ENCODE results near the gene PPARD. TPM values are rescaled to one million over a fixed set of nuclear protein-coding genes. Genes with fewer than 3 reads are reported as not detected.
A peak's percentile ranks its signal among the peaks of the same experiment; 100 is the strongest.

Gene PPARD
- total RNA-seq, 4 donors from 2014 or later, result 17.3 to 40.3 (median 35.9) TPM

GRCh38 chr6:35370124-35370741, 27.9 kb downstream of the PPARD start:
- Histone ChIP-seq H3K36me3 (no peaks in the 10 kb centered on the region), H3K4me3 (replicated peaks in 1 of 3) (no peak overlapping the region), H3K4me1 (peaks cover 36 to 48% of the 10 kb centered on the region in 2 donors), H3K27ac (peak overlapping the region in 2 of 3 donors; percentile 14 to 27), H3K9me3 (no peaks in the 10 kb centered on the region), H3K27me3 (no peaks in the 10 kb centered on the region)
- WGBS, 2 donors, result 56 to 69% methylated on average over 8 of the region's 8 CpGs
- TF ChIP-seq, protein P1, sequence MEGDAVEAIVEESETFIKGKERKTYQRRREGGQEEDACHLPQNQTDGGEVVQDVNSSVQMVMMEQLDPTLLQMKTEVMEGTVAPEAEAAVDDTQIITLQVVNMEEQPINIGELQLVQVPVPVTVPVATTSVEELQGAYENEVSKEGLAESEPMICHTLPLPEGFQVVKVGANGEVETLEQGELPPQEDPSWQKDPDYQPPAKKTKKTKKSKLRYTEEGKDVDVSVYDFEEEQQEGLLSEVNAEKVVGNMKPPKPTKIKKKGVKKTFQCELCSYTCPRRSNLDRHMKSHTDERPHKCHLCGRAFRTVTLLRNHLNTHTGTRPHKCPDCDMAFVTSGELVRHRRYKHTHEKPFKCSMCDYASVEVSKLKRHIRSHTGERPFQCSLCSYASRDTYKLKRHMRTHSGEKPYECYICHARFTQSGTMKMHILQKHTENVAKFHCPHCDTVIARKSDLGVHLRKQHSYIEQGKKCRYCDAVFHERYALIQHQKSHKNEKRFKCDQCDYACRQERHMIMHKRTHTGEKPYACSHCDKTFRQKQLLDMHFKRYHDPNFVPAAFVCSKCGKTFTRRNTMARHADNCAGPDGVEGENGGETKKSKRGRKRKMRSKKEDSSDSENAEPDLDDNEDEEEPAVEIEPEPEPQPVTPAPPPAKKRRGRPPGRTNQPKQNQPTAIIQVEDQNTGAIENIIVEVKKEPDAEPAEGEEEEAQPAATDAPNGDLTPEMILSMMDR (IDR thresholded peaks at IDR 0.05), result no peak
- no peak for TF ChIP-seq POLR2A (IDR thresholded peaks at IDR 0.05)
- intact Hi-C loops (cut with DNase I), result no loop called here
- DNase-seq, result peak; percentile 45 to 48

DNA sequence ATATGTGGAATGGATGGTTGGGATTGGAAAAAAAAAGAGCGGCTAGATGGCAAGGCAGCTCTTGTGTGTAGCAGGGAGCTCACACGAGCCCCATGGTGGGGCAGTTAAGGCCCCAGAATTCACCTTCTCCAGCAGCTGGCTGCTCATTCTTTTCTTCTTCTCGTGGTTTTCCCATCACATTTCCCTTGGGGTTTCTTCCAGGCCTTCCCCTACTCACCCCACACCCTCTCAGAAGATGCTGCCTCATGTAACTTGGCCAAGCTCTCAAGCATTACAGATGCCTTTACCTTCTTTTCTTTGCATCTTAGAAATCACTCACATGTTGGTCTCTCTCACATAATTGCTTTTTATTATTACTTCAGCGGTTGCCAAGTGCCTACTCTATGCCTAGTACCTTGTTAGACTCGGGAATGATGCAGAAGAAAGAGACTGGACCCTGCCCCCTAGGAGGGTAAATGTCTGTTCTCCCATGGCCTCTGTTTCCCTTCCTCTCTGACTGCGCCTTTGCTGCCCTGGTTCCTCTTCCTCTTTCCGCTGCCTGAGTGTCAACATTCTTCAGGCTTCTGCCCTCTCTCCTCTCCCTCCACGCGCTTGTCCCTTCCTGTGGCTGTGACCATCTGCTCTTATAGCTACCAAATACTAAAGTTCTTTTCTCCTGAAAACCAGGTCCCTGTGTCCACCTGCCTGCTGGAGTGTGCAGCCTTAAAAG, 28.6 kb downstream of the PPARD start:
- intact Hi-C loops (cut with DNase I), result no loop called here
- Histone ChIP-seq H3K27ac (peak overlapping the region in 2 of 3 donors; percentile 14 to 27), H3K9me3 (no peaks in the 10 kb centered on the region), H3K4me1 (peaks cover 31 to 41% of the 10 kb centered on the region in 2 donors), H3K4me3 (replicated peaks in 1 of 3) (no peak overlapping the region), H3K36me3 (no peaks in the 10 kb centered on the region), H3K27me3 (no peaks in the 10 kb centered on the region)
- 62 to 71% methylated on average over 9 of the region's 9 CpGs for WGBS, 2 donors
- peak in 1 of 2 donors; percentile 12 for DNase-seq
- TF ChIP-seq POLR2A (IDR thresholded peaks at IDR 0.05), result no peak
- TF ChIP-seq, protein P1 (IDR thresholded peaks at IDR 0.05), result no peak

DNA sequence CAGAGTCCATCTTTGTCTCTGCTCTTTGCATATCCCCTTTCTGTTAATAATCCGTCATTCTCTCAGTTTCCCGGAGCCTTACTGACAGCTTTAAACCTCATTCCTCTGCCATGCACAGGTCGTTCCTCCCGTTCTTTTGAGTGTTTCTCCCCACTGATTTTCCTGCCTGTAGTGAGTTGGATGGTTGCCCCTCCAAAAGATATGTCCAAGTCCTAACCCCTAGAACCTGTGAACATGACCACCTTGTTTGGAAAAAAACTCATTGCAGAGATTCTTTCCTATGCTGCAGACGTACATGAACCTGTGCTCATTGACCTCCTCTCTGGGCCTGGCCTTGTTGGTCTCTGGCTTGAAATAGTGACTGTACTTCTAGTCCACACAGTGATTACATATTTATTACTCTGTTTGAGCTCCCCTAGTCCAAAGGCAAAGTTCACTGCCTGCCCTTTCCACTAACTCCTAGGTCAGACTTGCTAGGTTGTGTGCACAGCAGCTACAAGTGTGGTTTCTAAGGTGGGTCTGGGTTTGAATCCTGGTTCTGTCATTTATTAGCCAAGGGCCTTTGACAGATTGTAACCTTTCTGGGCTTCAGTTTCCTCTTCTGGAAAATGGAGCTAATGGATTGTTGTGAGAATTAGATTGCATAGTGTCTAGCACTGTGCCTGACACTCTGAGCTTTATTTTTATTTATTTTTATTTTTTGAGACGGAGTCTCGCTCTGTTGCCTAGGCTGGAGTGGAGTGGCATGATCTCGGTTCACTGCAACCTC, 29.3 kb downstream of the PPARD start:
- H3K4me1 ChIP-seq, result peaks cover 31 to 44% of the 10 kb centered on the region in 2 donors
- H3K4me3 ChIP-seq (replicated peaks in 1 of 3), result no peak overlapping the region
- no peaks in the 10 kb centered on the region for H3K36me3 ChIP-seq
- H3K27me3 ChIP-seq, result no peaks in the 10 kb centered on the region
- TF ChIP-seq POLR2A (IDR thresholded peaks at IDR 0.05), result no peak
- TF ChIP-seq, protein P1 (IDR thresholded peaks at IDR 0.05), result no peak
- no peak for DNase-seq
- no peaks in the 10 kb centered on the region for H3K9me3 ChIP-seq
- 83 to 85% methylated on average over 8 of the region's 8 CpGs for WGBS, 2 donors
- intact Hi-C loops (cut with DNase I), result no loop called here
- H3K27ac ChIP-seq, result no peak overlapping the region

DNA sequence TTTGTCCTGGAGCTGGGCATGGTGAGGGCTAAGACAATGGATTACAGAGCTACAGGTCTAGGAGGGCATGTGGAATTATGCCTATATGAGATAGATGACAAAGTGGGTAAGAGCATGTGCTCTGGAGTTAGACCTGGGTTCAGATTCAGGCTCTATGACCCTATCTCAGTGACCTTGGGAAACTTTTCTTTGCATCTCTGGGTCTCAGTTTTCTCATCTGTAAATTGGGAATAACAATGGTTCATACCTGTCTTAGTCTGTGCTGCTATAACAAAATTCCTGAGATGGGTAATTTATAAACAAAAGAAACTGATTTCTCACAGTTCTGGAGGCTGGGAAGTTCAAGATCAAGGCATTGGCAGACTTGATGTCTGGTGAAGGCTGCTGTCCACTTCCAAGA, 30.3 kb downstream of the PPARD start:
- no peaks in the 10 kb centered on the region for H3K27me3 ChIP-seq
- intact Hi-C loops (cut with DNase I), result no loop called here
- DNase-seq, result no peak
- H3K36me3 ChIP-seq, result no peaks in the 10 kb centered on the region
- H3K9me3 ChIP-seq, result no peaks in the 10 kb centered on the region
- H3K4me1 ChIP-seq, result peaks cover 31 to 50% of the 10 kb centered on the region in 2 donors
- TF ChIP-seq POLR2A (IDR thresholded peaks at IDR 0.05), result no peak
- TF ChIP-seq, protein P1 (IDR thresholded peaks at IDR 0.05), result no peak
- H3K4me3 ChIP-seq (replicated peaks in 1 of 3), result no peak overlapping the region
- H3K27ac ChIP-seq, result no peak overlapping the region

Data from thyroid gland (tissue), 4 donors.